Measurements from ENCODE around the gene KCTD4.

GRCh38 chr13:45180303-45180702 lies 20.5 kb downstream of the KCTD4 start:
- TF ChIP-seq CTCF (IDR thresholded peaks at IDR 0.05) (no peak), POLR2A (IDR thresholded peaks at IDR 0.05) (no peak)
